ENCODE results near the gene KDSR. TPM values are rescaled to one million over a fixed set of nuclear protein-coding genes. Genes with fewer than 3 reads are reported as not detected.
A peak's percentile ranks its signal among the peaks of the same experiment; 100 is the strongest.

KDSR gene
- total and polyA plus RNA-seq, 2 of the 13 experiments (the other 11 are each of a cell fraction or from before 2014, with no cell fraction given), result 10.4 to 20.9 TPM

- TF ChIP-seq, protein P1, sequence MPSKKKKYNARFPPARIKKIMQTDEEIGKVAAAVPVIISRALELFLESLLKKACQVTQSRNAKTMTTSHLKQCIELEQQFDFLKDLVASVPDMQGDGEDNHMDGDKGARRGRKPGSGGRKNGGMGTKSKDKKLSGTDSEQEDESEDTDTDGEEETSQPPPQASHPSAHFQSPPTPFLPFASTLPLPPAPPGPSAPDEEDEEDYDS (CRISPR knock-in tag; IDR thresholded peaks at IDR 0.05), result no peak
- TF ChIP-seq ZNF569 (CRISPR knock-in tag; IDR thresholded peaks at IDR 0.05; ENCODE audit: borderline replicate concordance) (no peak), PCBP1 (IDR thresholded peaks at IDR 0.05; ENCODE audit: borderline replicate concordance, low read depth, low read length) (no peak), RXRB (CRISPR knock-in tag; IDR thresholded peaks at IDR 0.05; ENCODE audit: borderline replicate concordance) (no peak), DNMT1 (CRISPR knock-in tag; IDR thresholded peaks at IDR 0.05) (no peak; the same call in 1 of the 2 replicates), SAFB2 (CRISPR knock-in tag; IDR thresholded peaks at IDR 0.05; ENCODE audit: borderline replicate concordance, low read depth) (0 out of 2 replicates have a peak, but pooled peaks have one; percentile 2), RBFOX2 (IDR thresholded peaks at IDR 0.05; ENCODE audit: low read depth, low read length) (peak; percentile 44), SRY (CRISPR knock-in tag; IDR thresholded peaks at IDR 0.05) (no peak; the same call in 1 of the 2 replicates), MZF1 (CRISPR knock-in tag; IDR thresholded peaks at IDR 0.05; ENCODE audit: borderline replicate concordance) (no peak), NBN (conservative IDR thresholded peaks at IDR 0.05) (no peak), ARID5B (CRISPR knock-in tag; IDR thresholded peaks at IDR 0.05) (0 out of 2 replicates have a peak, but pooled peaks have one; percentile 42), SALL1 (CRISPR knock-in tag; IDR thresholded peaks at IDR 0.05) (no peak; the same call in 1 of the 2 replicates), TRAFD1 (CRISPR knock-in tag; IDR thresholded peaks at IDR 0.05; ENCODE audit: borderline replicate concordance) (no peak), HOXA5 (CRISPR knock-in tag; IDR thresholded peaks at IDR 0.05) (no peak), TEAD3 (CRISPR knock-in tag; optimal IDR thresholded peaks at IDR 0.05; ENCODE audit: borderline replicate concordance) (peak; percentile 23), SIX4 (CRISPR knock-in tag; IDR thresholded peaks at IDR 0.05) (no peak), ZNF816 (CRISPR knock-in tag; IDR thresholded peaks at IDR 0.05; ENCODE audit: borderline replicate concordance) (peak; percentile 13; the same call in 1 of the 2 replicates)
- TF ChIP-seq, protein P2, sequence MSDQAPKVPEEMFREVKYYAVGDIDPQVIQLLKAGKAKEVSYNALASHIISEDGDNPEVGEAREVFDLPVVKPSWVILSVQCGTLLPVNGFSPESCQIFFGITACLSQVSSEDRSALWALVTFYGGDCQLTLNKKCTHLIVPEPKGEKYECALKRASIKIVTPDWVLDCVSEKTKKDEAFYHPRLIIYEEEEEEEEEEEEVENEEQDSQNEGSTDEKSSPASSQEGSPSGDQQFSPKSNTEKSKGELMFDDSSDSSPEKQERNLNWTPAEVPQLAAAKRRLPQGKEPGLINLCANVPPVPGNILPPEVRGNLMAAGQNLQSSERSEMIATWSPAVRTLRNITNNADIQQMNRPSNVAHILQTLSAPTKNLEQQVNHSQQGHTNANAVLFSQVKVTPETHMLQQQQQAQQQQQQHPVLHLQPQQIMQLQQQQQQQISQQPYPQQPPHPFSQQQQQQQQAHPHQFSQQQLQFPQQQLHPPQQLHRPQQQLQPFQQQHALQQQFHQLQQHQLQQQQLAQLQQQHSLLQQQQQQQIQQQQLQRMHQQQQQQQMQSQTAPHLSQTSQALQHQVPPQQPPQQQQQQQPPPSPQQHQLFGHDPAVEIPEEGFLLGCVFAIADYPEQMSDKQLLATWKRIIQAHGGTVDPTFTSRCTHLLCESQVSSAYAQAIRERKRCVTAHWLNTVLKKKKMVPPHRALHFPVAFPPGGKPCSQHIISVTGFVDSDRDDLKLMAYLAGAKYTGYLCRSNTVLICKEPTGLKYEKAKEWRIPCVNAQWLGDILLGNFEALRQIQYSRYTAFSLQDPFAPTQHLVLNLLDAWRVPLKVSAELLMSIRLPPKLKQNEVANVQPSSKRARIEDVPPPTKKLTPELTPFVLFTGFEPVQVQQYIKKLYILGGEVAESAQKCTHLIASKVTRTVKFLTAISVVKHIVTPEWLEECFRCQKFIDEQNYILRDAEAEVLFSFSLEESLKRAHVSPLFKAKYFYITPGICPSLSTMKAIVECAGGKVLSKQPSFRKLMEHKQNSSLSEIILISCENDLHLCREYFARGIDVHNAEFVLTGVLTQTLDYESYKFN (CRISPR knock-in tag; conservative IDR thresholded peaks at IDR 0.05), result no peak
- TF ChIP-seq, protein P3, sequence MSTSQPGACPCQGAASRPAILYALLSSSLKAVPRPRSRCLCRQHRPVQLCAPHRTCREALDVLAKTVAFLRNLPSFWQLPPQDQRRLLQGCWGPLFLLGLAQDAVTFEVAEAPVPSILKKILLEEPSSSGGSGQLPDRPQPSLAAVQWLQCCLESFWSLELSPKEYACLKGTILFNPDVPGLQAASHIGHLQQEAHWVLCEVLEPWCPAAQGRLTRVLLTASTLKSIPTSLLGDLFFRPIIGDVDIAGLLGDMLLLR (CRISPR knock-in tag; IDR thresholded peaks at IDR 0.05), result no peak
These were observed 573 bp downstream of the KDSR start (continued) for GRCh38 chr18:63366213-63367052.

Data from HepG2 (cell line).